ENCODE results near the gene GAS1. TPM values are rescaled to one million over a fixed set of nuclear protein-coding genes. Genes with fewer than 3 reads are reported as not detected.

GAS1 gene
- total and polyA plus RNA-seq, 2 of the 8 experiments (the other 6 are each of a cell fraction or from before 2014, with no cell fraction given): 2.8 to 5.7 TPM

DNA sequence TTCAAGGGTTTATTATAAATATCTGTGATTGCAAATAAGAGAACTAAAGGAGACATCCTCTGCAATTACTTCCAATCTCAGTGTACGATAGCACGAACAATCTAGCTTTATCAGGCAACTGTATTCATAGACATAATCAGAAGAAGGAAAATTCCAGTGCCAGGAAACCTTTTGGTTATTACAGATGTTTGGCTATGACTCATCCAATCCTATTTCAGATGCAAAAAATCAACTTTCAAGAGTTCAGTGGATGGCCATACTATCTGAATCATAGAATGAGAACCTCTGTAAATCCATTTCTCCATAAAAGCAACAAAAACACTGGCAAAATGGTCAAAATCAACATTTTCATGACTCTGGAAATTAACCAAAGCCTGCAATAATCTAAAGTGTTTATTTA, 37.9 kb downstream of the GAS1 start:
- H3K27ac ChIP-seq (ENCODE audit: low read depth, low read length): no peak overlapping the region
- no peak overlapping the region for H3K18ac ChIP-seq (ENCODE audit: extremely low read depth, low read length)
- H3K4me2 ChIP-seq (ENCODE audit: insufficient read depth in 1 of 2, low read depth in 2 of 2, low read length in 2 of 2): no peak overlapping the region
- no peak overlapping the region for H2BK120ac ChIP-seq (replicated peaks; ENCODE audit: low read depth, low read length)
- H3K9me3 ChIP-seq (ENCODE audit: insufficient read depth in 2 of 2, low read depth in 1 of 2, low read length in 1 of 2): peaks cover 8% of the 10 kb centered on the region in 2 experiments; a peak in 1 of 4 replicates
- no peak overlapping the region for H2AK5ac ChIP-seq (ENCODE audit: low read depth, low read length)
- no peaks in the 10 kb centered on the region for H3K79me2 ChIP-seq (ENCODE audit: control insufficient read depth in 1 of 2, insufficient read depth in 2 of 2, low read length in 2 of 2)
- H4K5ac ChIP-seq (ENCODE audit: insufficient read length, low read depth, low read length): no peak overlapping the region
- no peak overlapping the region for H2BK15ac ChIP-seq (ENCODE audit: low read length)
- TF ChIP-seq YY1 (IDR thresholded peaks at IDR 0.05; ENCODE audit: low read depth, low read length) (no peak), SIX5 (IDR thresholded peaks at IDR 0.05; ENCODE audit: low read depth, low read length) (no peak), BRCA1 (IDR thresholded peaks at IDR 0.05; ENCODE audit: low read depth, low read length) (no peak), SAP30 (IDR thresholded peaks at IDR 0.05; ENCODE audit: insufficient read depth, insufficient replicate concordance, low read length) (no peak), GABPA (IDR thresholded peaks at IDR 0.05; ENCODE audit: borderline replicate concordance, insufficient read depth, low read length) (no peak), TBP (IDR thresholded peaks at IDR 0.05; ENCODE audit: low read depth, low read length) (no peak), RAD21 (IDR thresholded peaks at IDR 0.05 in 1 of 2, conservative IDR thresholded peaks at IDR 0.05 in 1 of 2; ENCODE audit: low read depth in 2 of 2, low read length in 2 of 2) (no peak), HDAC2 (IDR thresholded peaks at IDR 0.05; ENCODE audit: borderline replicate concordance in 1 of 2, low read depth in 2 of 2, low read length in 2 of 2) (no peak), RXRA (IDR thresholded peaks at IDR 0.05; ENCODE audit: insufficient read depth, low read depth, low read length) (no peak), TEAD4 (IDR thresholded peaks at IDR 0.05; ENCODE audit: low read depth, low read length) (no peak), TAF1 (IDR thresholded peaks at IDR 0.05; ENCODE audit: low read depth, low read length) (no peak), CBX5 (IDR thresholded peaks at IDR 0.05; ENCODE audit: low read depth, low read length) (no peak), CTBP2 (IDR thresholded peaks at IDR 0.05; ENCODE audit: borderline replicate concordance, insufficient read depth, insufficient read length, low read length) (no peak), EP300 (IDR thresholded peaks at IDR 0.05; ENCODE audit: borderline replicate concordance in 1 of 2, low read depth in 2 of 2, low read length in 2 of 2) (no peak)
- no peak overlapping the region for H2AFZ ChIP-seq (ENCODE audit: low read length)
- no peaks in the 10 kb centered on the region for H4K20me1 ChIP-seq (replicated peaks in 1 of 2; ENCODE audit: control insufficient read depth in 1 of 2, insufficient read depth in 2 of 2, low read length in 2 of 2)
- H3K9ac ChIP-seq (replicated peaks in 1 of 4; ENCODE audit: extremely low read depth in 1 of 4, low read depth in 3 of 4, low read length in 3 of 4): no peak overlapping the region
- CTCF ChIA-PET (ENCODE audit: partially characterized antibody): interaction anchor here (0.9 to 1.7 kb wide), 4 partner anchors 13 to 258 kb away, joined by 3 read pairs; no protein-coding TSS in a partner anchor
- no peak overlapping the region for H2BK12ac ChIP-seq (ENCODE audit: low read depth, low read length)
- no peak for DNase-seq (ENCODE audit: low read depth in 1 of 2, low spot score in 2 of 2)
- no peak overlapping the region for H3K56ac ChIP-seq (replicated peaks; ENCODE audit: insufficient read length, low read depth, low read length)
- POLR2A ChIA-PET (ENCODE audit: partially characterized antibody): no interaction called here
- H4K91ac ChIP-seq (replicated peaks; ENCODE audit: insufficient read length, low read length): no peak overlapping the region
- H3K14ac ChIP-seq (ENCODE audit: insufficient read length): no peak overlapping the region
- H3K4ac ChIP-seq (replicated peaks; ENCODE audit: insufficient read length, low read depth, low read length): no peak overlapping the region
- FAIRE-seq: no peak
- no peak overlapping the region for H3K4me3 ChIP-seq (ENCODE audit: extremely low read depth in 1 of 4, insufficient read depth in 2 of 4, low read depth in 3 of 4, low read length in 4 of 4)
- no peaks in the 10 kb centered on the region for H3K23me2 ChIP-seq (ENCODE audit: low read depth, low read length)
- no peak overlapping the region for H2BK20ac ChIP-seq (ENCODE audit: low read length)
- WGBS, 2 experiments (ENCODE audit: extremely low coverage in 1 of 2, insufficient coverage in 1 of 2, insufficient read length in 1 of 2, insufficient replicate concordance in 2 of 2, low coverage in 1 of 2, low lambda C conversion rate in 2 of 2, missing lambda C conversion rate in 1 of 2): 97% methylated on average over 2 of the region's 2 CpGs; no CpG with 5 or more reads in 1 of the 2 experiments
- H3K27me3 ChIP-seq (replicated peaks in 1 of 4; ENCODE audit: control insufficient read depth in 3 of 4, extremely low read depth in 1 of 4, insufficient read depth in 3 of 4, low read length in 3 of 4): no peaks in the 10 kb centered on the region; a peak in 2 of 7 replicates
- H3K23ac ChIP-seq (ENCODE audit: insufficient read length): no peak overlapping the region
- H2BK5ac ChIP-seq (ENCODE audit: low read depth, low read length): no peak overlapping the region
- no peaks in the 10 kb centered on the region for H3K4me1 ChIP-seq (replicated peaks in 1 of 4; ENCODE audit: control insufficient read depth in 3 of 4, insufficient read depth in 4 of 4, low read length in 3 of 4)
- no peaks in the 10 kb centered on the region for H3K79me1 ChIP-seq (ENCODE audit: low read depth, low read length)
- H3K36me3 ChIP-seq (ENCODE audit: control insufficient read depth in 2 of 4, insufficient read depth in 4 of 4, low read length in 3 of 4): no peaks in the 10 kb centered on the region
- H4K8ac ChIP-seq (ENCODE audit: extremely low read depth, insufficient read depth, low read length): no peak overlapping the region
